ENCODE results near the gene TTC36.

GRCh38 chr11:118547132-118547531 is 19.9 kb downstream of the TTC36 start:
- TF ChIP-seq, protein P1, sequence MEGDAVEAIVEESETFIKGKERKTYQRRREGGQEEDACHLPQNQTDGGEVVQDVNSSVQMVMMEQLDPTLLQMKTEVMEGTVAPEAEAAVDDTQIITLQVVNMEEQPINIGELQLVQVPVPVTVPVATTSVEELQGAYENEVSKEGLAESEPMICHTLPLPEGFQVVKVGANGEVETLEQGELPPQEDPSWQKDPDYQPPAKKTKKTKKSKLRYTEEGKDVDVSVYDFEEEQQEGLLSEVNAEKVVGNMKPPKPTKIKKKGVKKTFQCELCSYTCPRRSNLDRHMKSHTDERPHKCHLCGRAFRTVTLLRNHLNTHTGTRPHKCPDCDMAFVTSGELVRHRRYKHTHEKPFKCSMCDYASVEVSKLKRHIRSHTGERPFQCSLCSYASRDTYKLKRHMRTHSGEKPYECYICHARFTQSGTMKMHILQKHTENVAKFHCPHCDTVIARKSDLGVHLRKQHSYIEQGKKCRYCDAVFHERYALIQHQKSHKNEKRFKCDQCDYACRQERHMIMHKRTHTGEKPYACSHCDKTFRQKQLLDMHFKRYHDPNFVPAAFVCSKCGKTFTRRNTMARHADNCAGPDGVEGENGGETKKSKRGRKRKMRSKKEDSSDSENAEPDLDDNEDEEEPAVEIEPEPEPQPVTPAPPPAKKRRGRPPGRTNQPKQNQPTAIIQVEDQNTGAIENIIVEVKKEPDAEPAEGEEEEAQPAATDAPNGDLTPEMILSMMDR (IDR thresholded peaks at IDR 0.05 in 4 of 5, conservative IDR thresholded peaks at IDR 0.05 in 1 of 5), result no peak
- no peak for TF ChIP-seq POLR2A (IDR thresholded peaks at IDR 0.05)

All from gastrocnemius medialis (tissue), 4 donors.